SK-N-SH (cell line): Measurements from ENCODE around the gene MRPS9. TPM values are rescaled to one million over a fixed set of nuclear protein-coding genes. Genes with fewer than 3 reads are reported as not detected.

ENCODE experiments used
- CTCF ChIA-PET: fragments of 300-600, 350-600 bp; formaldehyde crosslinking; extraction: SDS; loops from one replicate; lab custom pipeline; 2021; lab: Yijun Ruan, JAX
- POLR2A ChIA-PET: fragments of 350-600 bp; sonication (Branson Sonifier 250); formaldehyde crosslinking; extraction: SDS; loops from one replicate; lab custom pipeline; 2020; ENCODE audit warnings: antibody characterized with exemption, inconsistent platforms; lab: Yijun Ruan, JAX
- DNase-seq: peaks from one replicate; pipeline ENCODE4 v3.0.0; 2012
- H2AFZ ChIP-seq: fragments of 200-600 bp; sonication (generic); 2 replicates; pipeline ENCODE4 v1.8.1; 2016; ENCODE audit warnings: antibody characterized with exemption, mild to moderate bottlenecking, low read depth
- H3F3A ChIP-seq: fragments of 200-600 bp; sonication (generic); replicated peaks from 2 replicates; pipeline ENCODE3; 2016; ENCODE audit warnings: antibody characterized with exemption, mild to moderate bottlenecking; ENCODE audit not compliant: insufficient read depth
- H3K27ac ChIP-seq, 2 experiments: fragments of 200-500 bp in 1 of 2; fragments of 200-600 bp in 1 of 2; sonication (Bioruptor generic) in 1 of 2; sonication (generic), shearing (Covaris generic) in 1 of 2; 2 replicates each; pipeline versions ENCODE4 v1.5.1 to v1.6.1; 2014 to 2016; ENCODE audit warnings: low read depth in 2 of 2, inconsistent platforms in 1 of 2, low read length in 1 of 2, mild to moderate bottlenecking in 1 of 2, mixed read lengths in 1 of 2
- H3K27me3 ChIP-seq: fragments of 200-600 bp; sonication (generic), shearing (Covaris generic); 2 replicates; pipeline ENCODE4 v1.6.1; 2016; ENCODE audit warnings: mixed run types; ENCODE audit not compliant: insufficient read depth
- H3K36me3 ChIP-seq, 2 experiments: fragments of 200-500 bp in 1 of 2; fragments of 200-600 bp in 1 of 2; sonication (Bioruptor generic) in 1 of 2; sonication (generic) in 1 of 2; replicated peaks in 1 of 2; 2 replicates each; pipeline versions ENCODE3 to v1.5.1; 2014 to 2016; ENCODE audit warnings: low read length in 1 of 2, mild to moderate bottlenecking in 1 of 2; ENCODE audit not compliant: insufficient read depth in 2 of 2, control insufficient read depth in 1 of 2
- H3K4me1 ChIP-seq, 2 experiments: fragments of 200-500 bp in 1 of 2; fragments of 200-600 bp in 1 of 2; sonication (Bioruptor generic) in 1 of 2; sonication (generic), shearing (Covaris generic) in 1 of 2; 2 replicates each; pipeline versions ENCODE4 v1.5.1 to v1.6.1; 2014 to 2016; ENCODE audit warnings: low read depth in 1 of 2, low read length in 1 of 2, mixed run types in 1 of 2; ENCODE audit not compliant: insufficient read depth in 2 of 2, control insufficient read depth in 1 of 2
- H3K4me2 ChIP-seq: fragments of 200-600 bp; sonication (generic), shearing (Covaris generic); 2 replicates; pipeline ENCODE4 v1.6.1; 2017; ENCODE audit warnings: mixed run types
- H3K4me3 ChIP-seq, 2 experiments: fragments of 200-500 bp in 1 of 2; fragments of 200-600 bp in 1 of 2; sonication (Bioruptor generic) in 1 of 2; sonication (generic), shearing (Covaris generic) in 1 of 2; 2 replicates each; pipeline versions ENCODE4 v1.5.1 to v1.8.1; 2014 to 2016; ENCODE audit warnings: low read depth in 2 of 2, inconsistent platforms in 1 of 2, low read length in 1 of 2, mild to moderate bottlenecking in 1 of 2, mixed read lengths in 1 of 2, moderate library complexity in 1 of 2
- H3K79me2 ChIP-seq: fragments of 200-600 bp; sonication (generic); 2 replicates; pipeline ENCODE4 v1.8.1; 2017; ENCODE audit warnings: mild to moderate bottlenecking; ENCODE audit not compliant: insufficient read depth
- H3K9ac ChIP-seq: fragments of 200-600 bp; sonication (generic); 2 replicates; pipeline ENCODE4 v1.6.1; 2017; ENCODE audit warnings: mixed run types
- H3K9me2 ChIP-seq: fragments of 200-600 bp; sonication (generic); 2 replicates; pipeline ENCODE4 v1.6.1; 2017; ENCODE audit warnings: mixed run types
- H3K9me3 ChIP-seq: fragments of 200-600 bp; sonication (generic); 2 replicates; pipeline ENCODE4 v1.6.1; 2017; ENCODE audit warnings: mixed run types, mild to moderate bottlenecking, moderate library complexity
- H4K20me1 ChIP-seq: fragments of 200-600 bp; sonication (generic); 2 replicates; pipeline ENCODE4 v1.6.1; 2017; ENCODE audit warnings: mild to moderate bottlenecking, mixed run types; ENCODE audit not compliant: insufficient read depth
- CTCF ChIP-seq: fragments of 200-600 bp; sonication (generic); IDR thresholded peaks from 2 replicates; pipeline ENCODE4 v1.6.1; 2017; ENCODE audit warnings: antibody characterized with exemption, mild to moderate bottlenecking, moderate library complexity
- EP300 ChIP-seq, 2 experiments: IDR thresholded peaks; 2 replicates each; pipeline versions ENCODE4 v1.4.0 to v1.6.1; 2012; ENCODE audit warnings: borderline replicate concordance in 1 of 2, low read depth in 1 of 2, low read length in 1 of 2
- FOSL2 ChIP-seq: IDR thresholded peaks from 2 replicates; pipeline ENCODE4 v1.4.0; 2012; ENCODE audit warnings: low read depth, mild to moderate bottlenecking, moderate library complexity, borderline replicate concordance
- GABPA ChIP-seq: IDR thresholded peaks from 2 replicates; pipeline ENCODE4 v1.4.0; 2012; ENCODE audit warnings: low read depth, mild to moderate bottlenecking
- JUND ChIP-seq: IDR thresholded peaks from 2 replicates; pipeline ENCODE4 v1.4.0; 2012
- MXI1 ChIP-seq: IDR thresholded peaks from 2 replicates; pipeline ENCODE4 v1.6.1; 2012; ENCODE audit warnings: mild to moderate bottlenecking, low read depth, low read length, improper control_type of control experiment
- RCOR1 ChIP-seq: fragments of 150-350 bp; IDR thresholded peaks from 2 replicates; pipeline ENCODE4 v1.6.1; 2017; ENCODE audit warnings: antibody characterized with exemption, low read length
- REST ChIP-seq: IDR thresholded peaks from 2 replicates; pipeline ENCODE4 v1.6.1; 2012; ENCODE audit warnings: mild to moderate bottlenecking, low read depth, low read length, moderate library complexity
- RFX5 ChIP-seq: IDR thresholded peaks from 2 replicates; pipeline ENCODE4 v1.6.1; 2012; ENCODE audit warnings: mild to moderate bottlenecking, improper control_type of control experiment, low read length
- RXRA ChIP-seq: IDR thresholded peaks from 2 replicates; pipeline ENCODE4 v1.4.0; 2012; ENCODE audit warnings: low read depth, mild to moderate bottlenecking, borderline replicate concordance
- TAF1 ChIP-seq: IDR thresholded peaks from 2 replicates; pipeline ENCODE4 v1.6.1; 2012; ENCODE audit warnings: low read depth, mild to moderate bottlenecking, low read length, moderate library complexity, borderline replicate concordance
- TEAD4 ChIP-seq: IDR thresholded peaks from 2 replicates; pipeline ENCODE4 v1.4.0; 2012; ENCODE audit warnings: mild to moderate bottlenecking, borderline replicate concordance; ENCODE audit not compliant: insufficient read depth
- WGBS: methylation state at CpG from one replicate; pipeline ENCODE4 v1.1.6; 2017; ENCODE audit warnings: low lambda C conversion rate; 5-methylcytosine and 5-hydroxymethylcytosine counted together
- polyA plus RNA-seq, 3 experiments: library from polyadenylated mRNA; depleted of rRNA; stranded (reverse); fragments of >200 nt; gene quantifications; 2 replicates each; pipeline ENCODE4 v1.2.3, GENCODE V29; 2012

Gene MRPS9
- polyA plus RNA-seq, 1 of the 3 experiments (the other 2 are of a cell fraction), result 31.8 TPM

- no peaks in the 10 kb centered on the region for H3K9me2 ChIP-seq
- H3K36me3 ChIP-seq, result peaks cover 5 to 12% of the 10 kb centered on the region in 2 experiments
- 97% methylated on average over 3 of the region's 3 CpGs for WGBS
- no peak for DNase-seq
- H3K4me2 ChIP-seq, result no peak overlapping the region
- POLR2A ChIA-PET, result no interaction called here
- peaks cover under 1 to 1% of the 10 kb centered on the region in 2 experiments; a peak in 2 of 4 replicates for H3K4me1 ChIP-seq
- no peak overlapping the region for H2AFZ ChIP-seq
- no peaks in the 10 kb centered on the region for H3K27me3 ChIP-seq
- H3K9ac ChIP-seq, result no peak overlapping the region
- H3K79me2 ChIP-seq, result no peaks in the 10 kb centered on the region
- no peaks in the 10 kb centered on the region for H3K9me3 ChIP-seq
- TF ChIP-seq TAF1 (no peak), TEAD4 (no peak), RCOR1 (no peak), JUND (no peak), EP300 (IDR thresholded peaks at IDR 0.05; ENCODE audit: borderline replicate concordance in 1 of 2, low read depth in 1 of 2, low read length in 1 of 2) (no peak), FOSL2 (no peak), MXI1 (no peak), REST (no peak)
- TF ChIP-seq, all 33 proteins: peak for 0
- Histone ChIP-seq H3K4me3 (no peak overlapping the region), H4K20me1 (no peaks in the 10 kb centered on the region), H3K27ac (no peak overlapping the region), H3F3A (peaks cover 8% of the 10 kb centered on the region)
- CTCF ChIA-PET, result no interaction called here
Observed at GRCh38 chr2:105076121-105076520, 38.3 kb downstream of the MRPS9 start.

GRCh38 chr2:105078906-105079495 is 41.1 kb downstream of the MRPS9 start:
- Histone ChIP-seq H3K9me3 (no peaks in the 10 kb centered on the region), H3K4me1 (peaks cover 4 to 5% of the 10 kb centered on the region in 2 experiments; a peak in 2 of 4 replicates), H3K4me3 (no peak overlapping the region), H3F3A (peaks cover 8% of the 10 kb centered on the region), H3K9ac (no peak overlapping the region), H3K36me3 (peaks cover 0 to 8% of the 10 kb centered on the region in 2 experiments), H3K79me2 (no peaks in the 10 kb centered on the region), H2AFZ (no peak overlapping the region), H3K4me2 (no peak overlapping the region), H4K20me1 (no peaks in the 10 kb centered on the region), H3K27me3 (no peaks in the 10 kb centered on the region), H3K27ac (no peak overlapping the region), H3K9me2 (no peaks in the 10 kb centered on the region)
- no peak for TF ChIP-seq REST
- TF ChIP-seq GABPA, result no peak
- no peak for TF ChIP-seq RXRA
- no peak for TF ChIP-seq RFX5
- TF ChIP-seq CTCF, result no peak
- 96% methylated on average over 10 of the region's 10 CpGs for WGBS
- POLR2A ChIA-PET, result no interaction called here
- CTCF ChIA-PET, result no interaction called here
- no peak for DNase-seq
